Activated CD4-positive, alpha-beta T cell treated with anti-CD3 and anti-CD28 coated beads, Interleukin-2, amount 10 ng/mL, durations not matched to agents 7 days and 5 days (primary cell): ENCODE measurements around the gene GTF2H1. TPM values are rescaled to one million over a fixed set of nuclear protein-coding genes. Genes with fewer than 3 reads are reported as not detected.
"Not testable (repeated sequence)": the region's sequence is repeated elsewhere in the genome, so short reads cannot be mapped to it uniquely, and the experiment has no call there.

Source experiments
- CTCF ChIA-PET: fragments of 350-600 bp; sonication (Branson Sonifier 250); formaldehyde crosslinking; loops from one replicate; lab custom pipeline; 2021; ENCODE audit warnings: antibody characterized with exemption; lab: Charles Lee
- POLR2A ChIA-PET: fragments of 350-600 bp; sonication (Branson Sonifier 250); formaldehyde crosslinking; loops from one replicate; lab custom pipeline; 2021; ENCODE audit warnings: antibody characterized with exemption; lab: Charles Lee
- DNase-seq: peaks from one replicate; pipeline ENCODE4 v3.0.0-alpha.2; 2020
- H3K27ac Mint-ChIP-seq: one replicate; pipeline ENCODE4 v1.8.0; 2021; ENCODE audit warnings: mild to moderate bottlenecking, moderate library complexity, mixed read lengths
- H3K27me3 Mint-ChIP-seq: one replicate; pipeline ENCODE4 v1.8.0; 2021; ENCODE audit warnings: mixed read lengths
- H3K36me3 Mint-ChIP-seq: one replicate; pipeline ENCODE4 v1.8.0; 2021; ENCODE audit warnings: low read depth, mixed read lengths
- H3K4me1 Mint-ChIP-seq: one replicate; pipeline ENCODE4 v1.8.0; 2021; ENCODE audit warnings: mixed read lengths
- H3K4me3 Mint-ChIP-seq: one replicate; pipeline ENCODE4 v1.8.0; 2021; ENCODE audit warnings: mild to moderate bottlenecking, moderate library complexity, mixed read lengths
- H3K9me3 Mint-ChIP-seq: one replicate; pipeline ENCODE4 v1.8.0; 2021; ENCODE audit warnings: mixed read lengths
- total RNA-seq, 2 experiments: library from RNA; stranded (reverse); gene quantifications; one replicate each; pipeline ENCODE4 v1.2.3, GENCODE V29; 2021

Gene GTF2H1
- total RNA-seq, 2 experiments from 2014 or later, result 50.6 to 57.6 TPM

- peak overlapping the region; percentile 99 for H3K27ac Mint-ChIP-seq
- CTCF ChIA-PET, result interaction anchor here (0.5 to 2.6 kb wide), 3 partner anchors 61 to 142 kb away, joined by 3 to 9 read pairs (median 3); no protein-coding TSS in a partner anchor
- DNase-seq, result no peak
- POLR2A ChIA-PET, result interaction anchor here (2.4 kb wide), 1 partner anchor 72 kb away, joined by 17 read pairs; the partner anchor contains the start of gene LDHA
- H3K36me3 Mint-ChIP-seq, result peaks cover 40% of the 10 kb centered on the region
- peak overlapping the region; percentile 86 for H3K4me3 Mint-ChIP-seq
- H3K27me3 Mint-ChIP-seq, result no peaks in the 10 kb centered on the region
- peaks cover 67% of the 10 kb centered on the region for H3K4me1 Mint-ChIP-seq
- no peaks in the 10 kb centered on the region for H3K9me3 Mint-ChIP-seq
Observed at GRCh38 chr11:18322818-18323570, 627 bp downstream of the GTF2H1 start.

DNA sequence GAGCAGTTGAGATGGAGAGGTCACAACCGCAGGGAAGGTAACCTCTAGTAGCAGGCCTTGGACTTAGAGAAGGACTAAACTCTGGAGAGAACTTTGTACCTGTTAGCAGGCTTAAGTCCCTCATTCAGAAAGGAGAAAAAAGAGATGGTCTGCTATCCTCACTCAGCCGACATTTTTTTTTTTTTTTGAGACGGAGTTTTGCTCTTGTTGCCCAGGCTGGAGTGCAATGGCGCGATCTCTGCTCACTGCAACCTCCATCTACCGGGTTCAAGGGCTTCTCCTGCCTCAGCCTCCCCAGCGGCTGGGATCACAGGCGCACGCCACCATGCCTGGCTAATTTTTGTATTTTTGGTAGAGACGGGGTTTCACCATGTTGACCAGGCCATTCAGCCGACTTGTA is 1.5 kb downstream of the GTF2H1 start:
- CTCF ChIA-PET, H3K27me3 Mint-ChIP-seq, H3K9me3 Mint-ChIP-seq, DNase-seq, POLR2A ChIA-PET: not testable (repeated sequence)
- Mint-ChIP-seq H3K27ac (peak overlapping the region; percentile 99), H3K4me1 (peaks cover 63% of the 10 kb centered on the region), H3K4me3 (peak overlapping the region; percentile 86), H3K36me3 (peaks cover 43% of the 10 kb centered on the region)

GRCh38 chr11:18324381-18324780 is 2.0 kb downstream of the GTF2H1 start:
- H3K27ac Mint-ChIP-seq, result peak overlapping the region; percentile 99
- H3K9me3 Mint-ChIP-seq, result no peaks in the 10 kb centered on the region
- POLR2A ChIA-PET, result no interaction called here

GRCh38 chr11:18329196-18329870 is 7.0 kb downstream of the GTF2H1 start:
- peaks cover 74% of the 10 kb centered on the region for H3K4me1 Mint-ChIP-seq

More at GRCh38 chr11:18324381-18324780, 2.0 kb downstream of the GTF2H1 start:
- H3K36me3 Mint-ChIP-seq, result peaks cover 44% of the 10 kb centered on the region
- no peak for DNase-seq
- CTCF ChIA-PET, result no interaction called here
- peak overlapping the region; percentile 86 for H3K4me3 Mint-ChIP-seq
- no peaks in the 10 kb centered on the region for H3K27me3 Mint-ChIP-seq
- H3K4me1 Mint-ChIP-seq, result peaks cover 63% of the 10 kb centered on the region

DNA sequence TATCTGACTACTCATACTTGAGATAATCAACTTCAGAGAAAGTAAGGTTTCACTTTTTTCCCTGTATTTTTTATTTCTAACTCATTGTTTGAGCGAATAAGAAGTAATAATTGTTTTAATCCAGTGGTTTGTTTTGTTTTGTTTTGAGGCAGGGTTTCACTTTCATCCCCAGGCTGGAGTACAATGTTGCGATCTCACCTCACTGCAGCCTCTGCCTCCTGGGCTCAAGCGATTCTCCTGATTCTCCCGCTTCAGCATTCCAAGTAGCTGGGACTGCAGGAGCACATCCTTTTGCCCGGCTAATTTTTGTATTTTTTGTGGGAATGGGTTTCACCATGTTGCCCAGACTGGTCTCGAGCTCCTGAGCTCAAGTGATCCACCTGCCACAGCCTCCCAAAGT is 8.6 kb downstream of the GTF2H1 start:
- H3K27me3 Mint-ChIP-seq, result no peaks in the 10 kb centered on the region
- H3K4me3 Mint-ChIP-seq, result no peak overlapping the region
- H3K4me1 Mint-ChIP-seq, result peaks cover 71% of the 10 kb centered on the region
- peaks cover 64% of the 10 kb centered on the region for H3K36me3 Mint-ChIP-seq
- CTCF ChIA-PET, result interaction anchor here (0.6 to 1.2 kb wide), 3 partner anchors 20 to 37 kb away, joined by 3 to 4 read pairs (median 3); no protein-coding TSS in a partner anchor
- H3K27ac Mint-ChIP-seq, result peak overlapping the region; percentile 68
- no peaks in the 10 kb centered on the region for H3K9me3 Mint-ChIP-seq
- no peak for DNase-seq
- POLR2A ChIA-PET, result no interaction called here

More at GRCh38 chr11:18329196-18329870, 7.0 kb downstream of the GTF2H1 start:
- H3K9me3 Mint-ChIP-seq, result no peaks in the 10 kb centered on the region
- DNase-seq, result no peak
- no peaks in the 10 kb centered on the region for H3K27me3 Mint-ChIP-seq
- ChIA-PET POLR2A (no interaction called here), CTCF (no interaction called here)
- peaks cover 64% of the 10 kb centered on the region for H3K36me3 Mint-ChIP-seq
- H3K4me3 Mint-ChIP-seq, result peak overlapping the region; percentile 8
- peak overlapping the region; percentile 39 for H3K27ac Mint-ChIP-seq

DNA sequence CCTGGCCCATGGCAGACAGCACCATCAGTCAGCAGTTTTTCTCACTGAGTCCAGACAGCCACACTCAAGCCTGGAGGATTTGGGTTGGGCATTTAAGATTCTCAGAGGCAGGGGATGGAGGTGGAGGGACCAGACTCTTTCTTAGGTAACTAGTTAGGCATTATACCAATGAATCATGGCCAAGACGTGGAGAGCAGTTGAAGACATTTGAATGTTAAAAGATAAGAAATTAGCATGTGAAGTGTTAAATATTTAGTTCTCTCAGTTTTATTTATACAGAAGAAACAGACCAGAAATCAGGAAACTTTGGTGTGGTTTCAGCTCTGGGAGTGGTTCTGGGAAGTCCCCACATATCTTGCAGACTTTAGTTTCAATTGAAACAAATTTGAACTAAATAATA is 9.9 kb downstream of the GTF2H1 start:
- no peaks in the 10 kb centered on the region for H3K27me3 Mint-ChIP-seq
- peaks cover 65% of the 10 kb centered on the region for H3K4me1 Mint-ChIP-seq
- H3K27ac Mint-ChIP-seq, result peak overlapping the region; percentile 75
- CTCF ChIA-PET, result no interaction called here
- H3K4me3 Mint-ChIP-seq, result peak overlapping the region; percentile 2
- peaks cover 62% of the 10 kb centered on the region for H3K36me3 Mint-ChIP-seq
- DNase-seq, result no peak
- POLR2A ChIA-PET, result no interaction called here
- H3K9me3 Mint-ChIP-seq, result no peaks in the 10 kb centered on the region

GRCh38 chr11:18332891-18333290 is 10.5 kb downstream of the GTF2H1 start:
- no peaks in the 10 kb centered on the region for H3K9me3 Mint-ChIP-seq
- H3K27ac Mint-ChIP-seq, result peak overlapping the region; percentile 84
- peaks cover 62% of the 10 kb centered on the region for H3K4me1 Mint-ChIP-seq
- DNase-seq, result no peak
- peak overlapping the region; percentile 47 for H3K4me3 Mint-ChIP-seq
- H3K27me3 Mint-ChIP-seq, result no peaks in the 10 kb centered on the region
- ChIA-PET CTCF (no interaction called here), POLR2A (interaction anchor here (0.7 kb wide), 1 partner anchor 13 kb away, joined by 4 read pairs; no protein-coding TSS in a partner anchor)
- peaks cover 64% of the 10 kb centered on the region for H3K36me3 Mint-ChIP-seq

GRCh38 chr11:18347471-18348125 is 25.2 kb downstream of the GTF2H1 start:
- POLR2A ChIA-PET, result interaction anchor here (1.4 kb wide), 1 partner anchor 47 kb away, joined by 3 read pairs; the partner anchor contains the start of gene LDHA
- Mint-ChIP-seq H3K4me3 (peak overlapping the region; percentile 43), H3K9me3 (no peaks in the 10 kb centered on the region), H3K27ac (peak overlapping the region; percentile 82), H3K4me1 (peaks cover 22% of the 10 kb centered on the region), H3K36me3 (peaks cover 48% of the 10 kb centered on the region), H3K27me3 (no peaks in the 10 kb centered on the region)
- no peak for DNase-seq
- CTCF ChIA-PET, result interaction anchor here (1.2 kb wide), 1 partner anchor 48 kb away, joined by 3 read pairs; no protein-coding TSS in a partner anchor

DNA sequence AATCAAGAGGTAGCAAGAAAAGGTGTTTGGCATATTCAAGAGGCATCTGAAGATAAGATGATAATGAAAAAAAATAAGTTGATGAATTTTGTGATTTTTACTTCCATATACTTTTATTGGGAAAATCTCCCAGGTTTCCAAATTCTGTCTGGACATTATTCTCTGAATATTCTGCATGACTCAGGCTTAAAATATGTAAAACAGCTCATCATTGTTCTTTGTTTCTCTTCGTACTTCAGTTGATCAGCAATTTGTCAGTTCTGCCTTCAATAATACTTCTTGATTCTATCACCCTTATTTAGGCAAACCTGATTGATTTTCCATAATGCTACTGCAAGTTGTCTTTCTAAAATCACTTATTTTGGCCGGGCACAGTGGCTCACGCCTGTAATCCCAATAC is 30.2 kb downstream of the GTF2H1 start:
- Mint-ChIP-seq H3K4me1 (peaks cover 10% of the 10 kb centered on the region), H3K36me3 (peaks cover 62% of the 10 kb centered on the region), H3K27me3 (no peaks in the 10 kb centered on the region), H3K9me3 (no peaks in the 10 kb centered on the region), H3K4me3 (no peak overlapping the region), H3K27ac (no peak overlapping the region)
- ChIA-PET POLR2A (no interaction called here), CTCF (interaction anchor here (0.7 to 1.7 kb wide), 2 partner anchors 8 to 13 kb away, joined by 3 to 4 read pairs; no protein-coding TSS in a partner anchor)
- no peak for DNase-seq

DNA sequence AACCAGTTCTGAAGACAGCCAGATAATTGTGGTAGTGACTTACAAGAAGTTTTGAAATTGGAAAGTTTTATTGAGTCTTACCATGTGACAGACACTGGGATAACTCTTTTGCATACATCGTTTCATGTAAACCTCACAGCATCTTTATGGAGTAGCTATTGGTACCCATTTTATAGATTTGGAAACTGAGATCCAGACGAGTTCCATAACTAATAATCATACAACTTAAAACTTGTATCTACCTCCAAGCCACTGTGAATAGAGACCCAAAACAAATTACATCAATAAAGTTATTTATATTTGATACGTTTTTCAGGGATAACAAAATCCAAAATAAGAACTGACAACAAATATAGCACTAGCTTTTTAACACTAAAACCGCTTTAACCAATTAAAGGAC is 36.3 kb downstream of the GTF2H1 start:
- no peak overlapping the region for H3K4me3 Mint-ChIP-seq
- H3K27ac Mint-ChIP-seq, result no peak overlapping the region
- peaks cover 49% of the 10 kb centered on the region for H3K36me3 Mint-ChIP-seq
- no peak for DNase-seq
- POLR2A ChIA-PET, result no interaction called here
- H3K4me1 Mint-ChIP-seq, result no peaks in the 10 kb centered on the region
- no peaks in the 10 kb centered on the region for H3K27me3 Mint-ChIP-seq
- no peaks in the 10 kb centered on the region for H3K9me3 Mint-ChIP-seq
- CTCF ChIA-PET, result interaction anchor here (0.6 to 1.2 kb wide), 5 partner anchors 10 to 362 kb away, joined by 3 to 7 read pairs (median 3); partner anchors contain the start of gene HPS5

DNA sequence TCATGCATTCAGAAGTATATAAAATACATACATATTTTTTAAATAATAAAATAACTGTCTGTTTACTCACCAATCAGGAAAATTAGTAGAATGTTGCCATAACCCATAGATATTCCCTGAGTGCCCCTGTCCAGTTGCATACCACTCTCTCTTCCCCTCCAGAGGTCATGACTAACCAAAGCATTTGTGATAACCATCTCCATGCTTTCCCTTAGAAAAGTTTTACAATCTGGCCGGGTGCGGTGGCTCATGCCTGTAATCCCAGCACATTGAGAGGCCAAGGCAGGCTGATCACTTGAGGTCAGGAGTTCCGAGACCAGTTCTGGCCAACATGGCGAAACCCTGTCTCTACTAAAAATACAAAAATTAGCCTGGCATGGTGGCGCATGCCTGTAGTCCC is 38.8 kb downstream of the GTF2H1 start:
- Mint-ChIP-seq H3K9me3 (no peaks in the 10 kb centered on the region), H3K4me1 (peaks cover 4% of the 10 kb centered on the region), H3K36me3 (peaks cover 50% of the 10 kb centered on the region), H3K27me3 (no peaks in the 10 kb centered on the region), H3K27ac (no peak overlapping the region), H3K4me3 (no peak overlapping the region)
- no peak for DNase-seq
- ChIA-PET POLR2A (no interaction called here), CTCF (no interaction called here)

DNA sequence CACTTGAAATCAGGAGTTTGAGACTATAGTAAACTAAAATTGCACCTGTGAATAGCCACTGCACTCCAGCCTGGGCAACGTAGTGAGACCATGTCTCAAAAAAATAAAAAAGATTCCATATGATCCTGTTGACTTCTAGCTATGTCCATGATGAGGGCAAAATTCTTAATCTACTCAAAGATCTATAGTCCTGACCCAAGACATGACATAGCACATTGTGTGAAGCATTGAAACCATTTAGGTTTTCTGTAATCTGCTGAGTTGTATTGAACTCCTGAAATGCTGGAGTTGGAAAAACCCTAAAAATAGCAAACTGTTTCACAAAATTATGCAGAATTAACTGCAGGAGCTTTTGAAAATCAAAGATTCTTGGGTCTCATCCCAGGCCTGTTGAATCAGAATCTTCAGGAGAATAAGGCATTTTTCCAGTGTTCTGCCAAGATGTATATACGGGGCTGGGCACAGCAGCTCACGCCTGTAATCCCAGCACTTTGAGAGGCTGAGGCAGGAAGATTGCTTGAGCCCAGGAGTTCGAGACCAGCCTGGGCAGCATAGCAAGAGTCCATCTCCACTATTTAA is 42.2 kb downstream of the GTF2H1 start:
- H3K27ac Mint-ChIP-seq, result peak overlapping the region; percentile 25

More for the DNA sequence above, 42.2 kb downstream of the GTF2H1 start:
- peaks cover 16% of the 10 kb centered on the region for H3K4me1 Mint-ChIP-seq
- H3K9me3 Mint-ChIP-seq, result no peaks in the 10 kb centered on the region
- no peak overlapping the region for H3K4me3 Mint-ChIP-seq
- POLR2A ChIA-PET, result no interaction called here
- peaks cover 44% of the 10 kb centered on the region for H3K36me3 Mint-ChIP-seq
- DNase-seq, result no peak
- H3K27me3 Mint-ChIP-seq, result no peaks in the 10 kb centered on the region
- CTCF ChIA-PET, result interaction anchor here (0.6 to 1.6 kb wide), 3 partner anchors 13 to 201 kb away, joined by 3 to 5 read pairs (median 4); no protein-coding TSS in a partner anchor
